Neural progenitor cell (in vitro differentiated cells): ENCODE measurements around the gene RABAC1.

ENCODE experiments used
- CTCF ChIP-seq: fragments of 200-600 bp; sonication (generic); IDR thresholded peaks from 2 replicates; pipeline ENCODE4 v1.5.1; 2017; ENCODE audit warnings: antibody characterized with exemption, mild to moderate bottlenecking
- EZH2phosphoT487 ChIP-seq: fragments of 200-600 bp; sonication (generic); IDR thresholded peaks from 2 replicates; pipeline ENCODE4 v1.6.1; 2017; ENCODE audit warnings: antibody characterized with exemption

DNA sequence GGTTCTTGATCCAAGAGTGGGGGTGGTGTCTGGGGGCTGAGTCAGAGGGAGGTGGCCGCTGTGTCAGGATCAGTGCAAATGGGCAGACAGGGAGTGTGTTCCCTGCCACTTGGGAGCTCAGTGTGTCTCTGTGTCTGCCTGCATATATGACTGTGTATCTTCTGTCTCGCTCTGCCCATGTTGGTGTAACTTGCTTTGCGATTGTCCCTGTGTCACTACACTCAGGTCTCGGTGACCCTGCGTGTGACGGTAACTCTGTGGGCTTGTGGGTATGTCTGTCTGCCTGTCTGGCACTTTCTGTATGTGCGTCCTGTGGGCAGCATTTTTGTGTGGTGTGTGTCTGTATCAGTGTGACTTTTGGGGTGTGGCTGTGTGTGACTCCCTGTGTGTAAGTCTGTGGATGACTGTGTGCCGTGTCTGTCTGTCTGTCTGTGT lies 22.7 kb downstream of the RABAC1 start:
- peak; percentile 22 for TF ChIP-seq EZH2phosphoT487
- TF ChIP-seq CTCF, result no peak
